ENCODE results near the gene WDR72.

DNA sequence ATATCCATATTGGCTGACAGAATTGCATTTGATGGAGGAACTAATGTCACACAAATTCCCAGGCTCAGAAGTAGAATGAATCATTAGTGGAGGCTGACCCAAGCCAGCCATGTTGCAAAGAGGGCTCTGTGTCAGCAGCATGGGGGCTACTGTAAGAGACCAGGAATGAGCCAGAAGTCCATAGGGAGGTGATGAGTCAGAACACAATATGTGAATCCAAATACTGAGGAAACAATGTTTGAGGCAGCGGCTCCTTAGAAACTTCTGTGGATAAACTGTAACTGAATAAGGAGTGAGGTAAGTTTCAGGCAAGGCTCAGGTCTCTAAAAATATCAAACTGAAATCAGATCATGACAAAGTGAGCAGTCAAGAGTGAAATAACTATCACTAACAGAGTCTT is 170.7 kb downstream of the WDR72 start:
- TF ChIP-seq CTCF (IDR thresholded peaks at IDR 0.05) (no peak), EZH2 (IDR thresholded peaks at IDR 0.05; ENCODE audit: borderline replicate concordance, insufficient read depth, low read depth, low read length, poor library complexity, severe bottlenecking) (no peak)

Measured in B cell (primary cell).